Kidney (tissue), 14 donors: ENCODE measurements around the gene SHH. TPM values are rescaled to one million over a fixed set of nuclear protein-coding genes. Genes with fewer than 3 reads are reported as not detected.

Experiments used
- DNase-seq, 5 donors: peaks; one replicate each; pipeline ENCODE4 v3.0.0-alpha.2; 2013 to 2020
- FAIRE-seq: peaks from 2 replicates; lab custom pipeline; 2012; peaks lifted over from hg19 to GRCh38; lab: Jason Lieb, UNC
- H3K27ac ChIP-seq, 2 donors: one replicate each; pipeline ENCODE4 v1.7.0; 2013; ENCODE audit warnings: low read depth in 2 of 2, low read length in 2 of 2, inconsistent platforms in 1 of 2
- H3K27me3 ChIP-seq: one replicate; pipeline ENCODE4 v1.7.1; 2013; ENCODE audit warnings: low read length, inconsistent platforms; ENCODE audit not compliant: control insufficient read depth, insufficient read depth
- H3K36me3 ChIP-seq, 3 donors: one replicate each; pipeline versions ENCODE4 v1.7.0 to v1.7.1; 2013; ENCODE audit warnings: low read length in 3 of 3, control low read depth in 1 of 3, inconsistent platforms in 1 of 3; ENCODE audit not compliant: insufficient read depth in 3 of 3, control insufficient read depth in 2 of 3
- H3K4me1 ChIP-seq, 3 donors: one replicate each; pipeline versions ENCODE4 v1.7.0 to v1.7.1; 2013; ENCODE audit warnings: low read length in 3 of 3, inconsistent platforms in 1 of 3, low read depth in 1 of 3; ENCODE audit not compliant: control insufficient read depth in 2 of 3, insufficient read depth in 2 of 3
- H3K4me3 ChIP-seq, 3 donors: one replicate each; pipeline versions ENCODE4 v1.7.0 to v1.8.1; 2013; ENCODE audit warnings: low read length in 3 of 3, control low read depth in 1 of 3, inconsistent platforms in 1 of 3
- H3K9ac ChIP-seq, 3 donors: one replicate each; pipeline versions ENCODE4 v1.7.0 to v1.7.1; 2013; ENCODE audit warnings: low read length in 3 of 3, control low read depth in 1 of 3, inconsistent platforms in 1 of 3
- H3K9me3 ChIP-seq, 3 donors: one replicate each; pipeline versions ENCODE4 v1.7.0 to v1.7.1; 2013; ENCODE audit warnings: low read length in 3 of 3, control low read depth in 1 of 3, inconsistent platforms in 1 of 3; ENCODE audit not compliant: control insufficient read depth in 2 of 3, insufficient read depth in 1 of 3
- CTCF ChIP-seq: IDR thresholded peaks from 3 replicates; pipeline ENCODE4 v1.5.1; 2012; ENCODE audit warnings: mild to moderate bottlenecking, moderate library complexity, borderline replicate concordance; ENCODE audit not compliant: insufficient read depth; ENCODE audit errors: extremely low read depth
- intact Hi-C: fragments of 100-400 bp; cut with DNase I; formaldehyde crosslinking; loops from one replicate; pipeline ENCODE4 v1.11.1; 2022
- polyA plus RNA-seq: library from polyadenylated mRNA; stranded (reverse); fragments of 350-450 nt; fragmentation: Illumina TruSeq; extraction: RNeasy Lipid Tissue Mini Kit (QIAGEN cat#74804); gene quantifications from one replicate; pipeline ENCODE4 v1.2.3, GENCODE V29; 2014; ENCODE audit warnings: low read depth, low replicate concordance; ENCODE audit not compliant: insufficient read depth
- total RNA-seq: library from RNA; stranded (reverse); fragmentation: NEBNext Ultra II Directional; extraction: Animal tissue kit (Norgen Biotek cat#: 25700); gene quantifications from one replicate; pipeline ENCODE4 v1.2.1, GENCODE V29; 2021
- donor health status: control.
- donor health status: control.
- donor health status: control.
- donor health status: control.
- donor health status: control.
- donor health status: DM: yes; HTN: yes; CAD: no.
- donor health status: Normal renal cell carcinoma (clear cell type).

The SHH gene
- total and polyA plus RNA-seq, 2 donors from 2014 or later: 2.0 to 15.2 TPM

- no peak for TF ChIP-seq CTCF
- FAIRE-seq (no peak), DNase-seq (no peak)
- H3K9me3 ChIP-seq: no peaks in the 10 kb centered on the region
- peaks cover 0 to 2% (median 0%) of the 10 kb centered on the region in 3 donors for H3K4me1 ChIP-seq
- no peak overlapping the region for H3K9ac ChIP-seq
- H3K27me3 ChIP-seq: peaks cover 28% of the 10 kb centered on the region
- intact Hi-C loops: no loop called here
- H3K4me3 ChIP-seq: no peak overlapping the region
- H3K36me3 ChIP-seq: no peaks in the 10 kb centered on the region
- no peak overlapping the region for H3K27ac ChIP-seq
These were observed 13.4 kb downstream of the SHH start for GRCh38 chr7:155798673-155799439.

- H3K4me3 ChIP-seq: no peak overlapping the region
- FAIRE-seq (no peak), DNase-seq (no peak)
- intact Hi-C loops: no loop called here
- no peak overlapping the region for H3K27ac ChIP-seq
- TF ChIP-seq CTCF: no peak
- H3K36me3 ChIP-seq: no peaks in the 10 kb centered on the region
- no peak overlapping the region for H3K9ac ChIP-seq
- peaks cover 28% of the 10 kb centered on the region for H3K27me3 ChIP-seq
- H3K4me1 ChIP-seq: peaks cover 0 to 2% (median 0%) of the 10 kb centered on the region in 3 donors
- H3K9me3 ChIP-seq: no peaks in the 10 kb centered on the region
These were observed 14.7 kb downstream of the SHH start for GRCh38 chr7:155797262-155798250.

GRCh38 chr7:155796381-155797261, 15.6 kb downstream of the SHH start:
- DNase-seq (peak in 4 of 5 donors; percentile 63 to 90 (median 76)), FAIRE-seq (no peak)
- Histone ChIP-seq H3K27me3 (peaks cover 21% of the 10 kb centered on the region), H3K4me1 (peaks cover 0 to 2% (median 0%) of the 10 kb centered on the region in 3 donors), H3K27ac (no peak overlapping the region), H3K4me3 (no peak overlapping the region), H3K36me3 (no peaks in the 10 kb centered on the region), H3K9ac (no peak overlapping the region), H3K9me3 (no peaks in the 10 kb centered on the region)
- intact Hi-C loops: no loop called here
- TF ChIP-seq CTCF: peak; percentile 95
